Neural progenitor cell (in vitro differentiated cells): ENCODE data around the gene XPNPEP2. TPM values are rescaled to one million over a fixed set of nuclear protein-coding genes. Genes with fewer than 3 reads are reported as not detected.

Experiments used
- DNase-seq: peaks from one replicate; pipeline ENCODE4 v3.0.0-alpha.2; 2016; ENCODE audit warnings: low spot score
- H2AFZ ChIP-seq: fragments of 200-600 bp; sonication (generic); replicated peaks from 2 replicates; pipeline ENCODE4 v1.6.1; 2016; ENCODE audit warnings: antibody characterized with exemption
- H3F3A ChIP-seq: fragments of 200-600 bp; sonication (generic); 2 replicates; pipeline ENCODE4 v1.6.1; 2016; ENCODE audit warnings: antibody characterized with exemption, low read depth
- H3K27ac ChIP-seq: fragments of 200-600 bp; sonication (generic); 2 replicates; pipeline ENCODE4 v1.5.1; 2016; ENCODE audit warnings: mild to moderate bottlenecking
- H3K27me3 ChIP-seq: fragments of 200-600 bp; sonication (generic); 2 replicates; pipeline ENCODE4 v1.6.1; 2016; ENCODE audit warnings: mild to moderate bottlenecking, moderate library complexity
- H3K36me3 ChIP-seq: fragments of 200-600 bp; sonication (generic); 2 replicates; pipeline ENCODE4 v1.5.1; 2016
- H3K4me1 ChIP-seq: fragments of 200-600 bp; sonication (generic); 2 replicates; pipeline ENCODE4 v1.6.1; 2016; ENCODE audit warnings: mixed run types
- H3K4me2 ChIP-seq: fragments of 200-600 bp; sonication (generic); 2 replicates; pipeline ENCODE4 v1.6.1; 2016
- H3K4me3 ChIP-seq: fragments of 200-600 bp; sonication (generic); 2 replicates; pipeline ENCODE4 v1.5.1; 2016
- H3K79me2 ChIP-seq: fragments of 200-600 bp; sonication (generic); 2 replicates; pipeline ENCODE4 v1.6.1; 2016; ENCODE audit warnings: low read depth
- H3K9ac ChIP-seq: fragments of 200-600 bp; sonication (generic); 2 replicates; pipeline ENCODE4 v1.6.1; 2016
- H3K9me3 ChIP-seq: fragments of 200-600 bp; sonication (generic); 2 replicates; pipeline ENCODE4 v1.5.1; 2016; ENCODE audit warnings: low read depth
- H4K20me1 ChIP-seq: fragments of 200-600 bp; sonication (generic); 2 replicates; pipeline ENCODE4 v1.6.1; 2016; ENCODE audit warnings: low read depth
- H3K27ac Mint-ChIP-seq: 3 replicates; pipeline ENCODE4 v1.8.0; 2021; ENCODE audit warnings: mixed read lengths
- H3K27me3 Mint-ChIP-seq: 2 replicates; pipeline ENCODE4 v1.8.0; 2022; ENCODE audit warnings: low read depth, mild to moderate bottlenecking, inconsistent platforms, moderate library complexity, mixed read lengths; ENCODE audit not compliant: insufficient read depth
- H3K36me3 Mint-ChIP-seq: 3 replicates; pipeline ENCODE4 v1.8.0; 2021; ENCODE audit warnings: mixed read lengths
- H3K4me1 Mint-ChIP-seq: 3 replicates; pipeline ENCODE4 v1.8.0; 2021; ENCODE audit warnings: mixed read lengths
- H3K4me3 Mint-ChIP-seq: 3 replicates; pipeline ENCODE4 v1.8.0; 2021; ENCODE audit warnings: mild to moderate bottlenecking, moderate library complexity, mixed read lengths
- H3K9me3 Mint-ChIP-seq: 3 replicates; pipeline ENCODE4 v1.8.0; 2020; ENCODE audit warnings: mixed read lengths
- CTCF ChIP-seq: fragments of 200-600 bp; sonication (generic); IDR thresholded peaks from 2 replicates; pipeline ENCODE4 v1.5.1; 2017; ENCODE audit warnings: antibody characterized with exemption, mild to moderate bottlenecking
- EZH2 ChIP-seq: fragments of 200-600 bp; sonication (generic); IDR thresholded peaks from 2 replicates; pipeline ENCODE4 v1.6.1; 2017; ENCODE audit warnings: antibody characterized with exemption, mild to moderate bottlenecking, moderate library complexity
- EZH2phosphoT487 ChIP-seq: fragments of 200-600 bp; sonication (generic); IDR thresholded peaks from 2 replicates; pipeline ENCODE4 v1.6.1; 2017; ENCODE audit warnings: antibody characterized with exemption
- total RNA-seq: library from RNA; depleted of rRNA; stranded (reverse); fragments of >200 nt; gene quantifications from 2 replicates; pipeline ENCODE4 v1.2.3, GENCODE V29; 2015; ENCODE audit warnings: low replicate concordance

XPNPEP2 gene, protein sequence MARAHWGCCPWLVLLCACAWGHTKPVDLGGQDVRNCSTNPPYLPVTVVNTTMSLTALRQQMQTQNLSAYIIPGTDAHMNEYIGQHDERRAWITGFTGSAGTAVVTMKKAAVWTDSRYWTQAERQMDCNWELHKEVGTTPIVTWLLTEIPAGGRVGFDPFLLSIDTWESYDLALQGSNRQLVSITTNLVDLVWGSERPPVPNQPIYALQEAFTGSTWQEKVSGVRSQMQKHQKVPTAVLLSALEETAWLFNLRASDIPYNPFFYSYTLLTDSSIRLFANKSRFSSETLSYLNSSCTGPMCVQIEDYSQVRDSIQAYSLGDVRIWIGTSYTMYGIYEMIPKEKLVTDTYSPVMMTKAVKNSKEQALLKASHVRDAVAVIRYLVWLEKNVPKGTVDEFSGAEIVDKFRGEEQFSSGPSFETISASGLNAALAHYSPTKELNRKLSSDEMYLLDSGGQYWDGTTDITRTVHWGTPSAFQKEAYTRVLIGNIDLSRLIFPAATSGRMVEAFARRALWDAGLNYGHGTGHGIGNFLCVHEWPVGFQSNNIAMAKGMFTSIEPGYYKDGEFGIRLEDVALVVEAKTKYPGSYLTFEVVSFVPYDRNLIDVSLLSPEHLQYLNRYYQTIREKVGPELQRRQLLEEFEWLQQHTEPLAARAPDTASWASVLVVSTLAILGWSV
- 0.19 and 1.7 TPM in 2 replicates for total RNA-seq

- DNase-seq = peak; percentile 44
- Histone ChIP-seq H3F3A (peaks cover 7% of the 10 kb centered on the region), H3K9me3 (no peaks in the 10 kb centered on the region), H3K27me3 (no peaks in the 10 kb centered on the region), H3K9ac (no peak within 1 kb of the TSS), H2AFZ (peak within 1 kb of the TSS; percentile 71), H3K4me2 (peak within 1 kb of the TSS; percentile 31), H3K4me3 (no peak within 1 kb of the TSS), H3K27ac (no peak within 1 kb of the TSS), H3K79me2 (no peaks in the 10 kb centered on the region), H3K36me3 (no peaks in the 10 kb centered on the region), H4K20me1 (no peaks in the 10 kb centered on the region), H3K4me1 (peaks cover 12% of the 10 kb centered on the region)
- Mint-ChIP-seq H3K27ac (peak within 1 kb of the TSS; percentile 94), H3K4me3 (peak within 1 kb of the TSS; percentile 57), H3K36me3 (no peaks in the 10 kb centered on the region), H3K4me1 (peaks cover 50% of the 10 kb centered on the region), H3K27me3 (peaks cover 21% of the 10 kb centered on the region), H3K9me3 (no peaks in the 10 kb centered on the region)
- no peak for TF ChIP-seq EZH2phosphoT487
- no peak for TF ChIP-seq CTCF
- no peak for TF ChIP-seq EZH2
Observed at GRCh38 chrX:129738466-129739308, at the start of gene XPNPEP2. XPNPEP2 (plus strand) TSS chrX:129738979; CDS start chrX:129739214, 235 bp downstream.

DNA sequence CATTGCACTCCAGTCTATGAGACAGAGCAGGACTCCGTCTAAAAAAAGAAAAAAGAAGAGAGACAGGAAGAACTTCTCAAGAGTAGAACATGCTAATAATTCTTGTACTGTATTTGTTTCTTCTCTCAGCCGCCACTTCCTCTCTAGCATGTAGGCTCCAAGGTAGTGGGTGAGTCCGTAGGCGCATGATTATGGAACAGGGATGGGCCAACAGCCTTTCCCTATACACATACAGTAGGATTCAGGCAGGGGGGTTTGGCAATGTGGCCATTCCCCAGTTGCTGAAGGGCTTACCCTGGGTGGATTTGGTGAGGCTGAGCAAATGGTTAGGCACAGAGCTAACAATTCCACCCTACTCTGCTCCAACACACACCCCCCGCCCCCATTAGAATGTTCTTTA lies 49.0 kb upstream of the XPNPEP2 start:
- Histone ChIP-seq H2AFZ (no peak overlapping the region), H3F3A (no peaks in the 10 kb centered on the region), H3K9me3 (no peaks in the 10 kb centered on the region), H3K79me2 (no peaks in the 10 kb centered on the region), H3K9ac (no peak overlapping the region), H3K4me2 (no peak overlapping the region), H3K4me1 (no peaks in the 10 kb centered on the region), H3K36me3 (no peaks in the 10 kb centered on the region), H3K27me3 (no peaks in the 10 kb centered on the region), H3K4me3 (no peak overlapping the region), H3K27ac (no peak overlapping the region), H4K20me1 (no peaks in the 10 kb centered on the region)
- DNase-seq = no peak
- Mint-ChIP-seq H3K9me3 (no peaks in the 10 kb centered on the region), H3K27me3 (peaks cover 3% of the 10 kb centered on the region), H3K4me3 (no peak overlapping the region), H3K27ac (no peak overlapping the region), H3K36me3 (no peaks in the 10 kb centered on the region), H3K4me1 (peaks cover 12% of the 10 kb centered on the region)
- TF ChIP-seq CTCF = no peak
- no peak for TF ChIP-seq EZH2phosphoT487
- TF ChIP-seq EZH2 = no peak

DNA sequence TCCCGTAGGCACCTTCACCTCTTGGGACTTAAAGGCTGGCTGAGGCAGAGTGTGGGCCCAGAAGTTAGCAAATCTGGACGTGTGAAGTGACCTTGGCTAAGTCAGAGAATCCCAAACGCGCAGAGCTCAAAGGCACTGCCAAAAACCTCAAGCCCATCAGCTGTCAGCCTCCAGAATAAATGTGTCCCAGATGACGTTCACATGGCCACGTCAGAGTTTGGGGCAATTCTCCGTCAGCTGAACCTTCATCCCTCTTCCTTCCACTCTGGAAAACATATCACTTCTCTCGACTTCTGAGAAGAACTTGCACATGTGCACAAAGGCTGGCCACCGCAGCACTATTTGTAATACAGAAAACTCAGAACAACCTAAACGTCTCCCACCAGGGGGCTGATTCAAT lies 48.3 kb upstream of the XPNPEP2 start:
- no peaks in the 10 kb centered on the region for H3F3A ChIP-seq
- H3K4me3 ChIP-seq = no peak overlapping the region
- no peaks in the 10 kb centered on the region for H3K9me3 Mint-ChIP-seq
- no peaks in the 10 kb centered on the region for H3K9me3 ChIP-seq
- DNase-seq = no peak
- H3K4me1 ChIP-seq = no peaks in the 10 kb centered on the region
- H3K4me3 Mint-ChIP-seq = no peak overlapping the region
- no peak overlapping the region for H3K27ac ChIP-seq
- no peak overlapping the region for H2AFZ ChIP-seq
- no peaks in the 10 kb centered on the region for H4K20me1 ChIP-seq
- no peak overlapping the region for H3K9ac ChIP-seq
- peaks cover 3% of the 10 kb centered on the region for H3K27me3 Mint-ChIP-seq
- H3K27ac Mint-ChIP-seq = no peak overlapping the region
- no peak for TF ChIP-seq EZH2phosphoT487
- no peak for TF ChIP-seq EZH2
- TF ChIP-seq CTCF = no peak
- no peak overlapping the region for H3K4me2 ChIP-seq
- no peaks in the 10 kb centered on the region for H3K27me3 ChIP-seq
- H3K79me2 ChIP-seq = no peaks in the 10 kb centered on the region
- H3K4me1 Mint-ChIP-seq = peaks cover 12% of the 10 kb centered on the region
- H3K36me3 Mint-ChIP-seq = no peaks in the 10 kb centered on the region
- H3K36me3 ChIP-seq = no peaks in the 10 kb centered on the region
